Thoracic aorta (tissue), 2 donors: Measurements from ENCODE around the gene C1orf167. TPM values are rescaled to one million over a fixed set of nuclear protein-coding genes. Genes with fewer than 3 reads are reported as not detected.

ENCODE experiments used
- ATAC-seq: fragments of 150-250 bp; one replicate; pipeline ENCODE4 v1.8.0; 2017; ENCODE audit warnings: low read depth; ENCODE audit not compliant: insufficient number of reproducible peaks, low FRiP score
- DNase-seq: peaks from one replicate; pipeline ENCODE4 v3.0.0-alpha.2; 2020; ENCODE audit warnings: low spot score
- H3K27ac ChIP-seq, 2 donors: fragments of 200-600 bp; sonication (generic); 1 replicate in 1 of 2; 2 replicates in 1 of 2; pipeline ENCODE4 v1.5.1; 2016; ENCODE audit warnings: mild to moderate bottlenecking in 2 of 2, moderate library complexity in 2 of 2
- H3K27me3 ChIP-seq: fragments of 200-600 bp; sonication (generic); replicated peaks from 2 replicates; pipeline ENCODE4 v1.6.0; 2016; ENCODE audit warnings: mild to moderate bottlenecking; ENCODE audit not compliant: insufficient read depth
- H3K36me3 ChIP-seq: fragments of 200-600 bp; sonication (generic); one replicate; pipeline ENCODE4 v1.5.1; 2016
- H3K4me1 ChIP-seq, 2 donors: fragments of 200-600 bp; sonication (generic); 1 replicate in 1 of 2; 2 replicates in 1 of 2; pipeline versions ENCODE4 v1.5.1 to v1.6.0; 2016; ENCODE audit warnings: low read depth in 2 of 2, mild to moderate bottlenecking in 1 of 2; ENCODE audit not compliant: control insufficient read depth in 1 of 2
- H3K4me3 ChIP-seq: fragments of 200-600 bp; sonication (generic); 2 replicates; pipeline ENCODE4 v1.5.1; 2016; ENCODE audit warnings: mild to moderate bottlenecking
- H3K9me3 ChIP-seq: fragments of 200-600 bp; sonication (generic); 2 replicates; pipeline ENCODE4 v1.5.1; 2016
- CTCF ChIP-seq: fragments of 200-600 bp; sonication (generic); IDR thresholded peaks from one replicate; pipeline ENCODE4 v1.5.1; 2019; ENCODE audit warnings: antibody characterized with exemption
- total RNA-seq, 2 donors: library from RNA; depleted of rRNA; stranded (reverse); fragments of >200 nt; gene quantifications; one replicate each; pipeline versions ENCODE4 v1.1.0 to v1.2.3, GENCODE V29; 2016

Gene C1orf167
- total RNA-seq, 2 donors from 2014 or later: 4.2 TPM; not detected in 1

GRCh38 chr1:11778336-11778735, 16.3 kb downstream of the C1orf167 start:
- H3K4me1 ChIP-seq: no peaks in the 10 kb centered on the region
- TF ChIP-seq CTCF: no peak
- no peak overlapping the region for H3K27ac ChIP-seq
- H3K9me3 ChIP-seq: no peaks in the 10 kb centered on the region
- H3K27me3 ChIP-seq: no peaks in the 10 kb centered on the region
- ATAC-seq (no peak), DNase-seq (no peak)
- no peak overlapping the region for H3K4me3 ChIP-seq
- no peaks in the 10 kb centered on the region for H3K36me3 ChIP-seq

- Histone ChIP-seq H3K4me1 (no peaks in the 10 kb centered on the region), H3K36me3 (no peaks in the 10 kb centered on the region), H3K4me3 (no peak overlapping the region), H3K27ac (no peak overlapping the region), H3K27me3 (no peaks in the 10 kb centered on the region), H3K9me3 (no peaks in the 10 kb centered on the region)
- TF ChIP-seq CTCF: no peak
- ATAC-seq (no peak), DNase-seq (no peak)
Observed at GRCh38 chr1:11778844-11779623, 17.0 kb downstream of the C1orf167 start.

- no peaks in the 10 kb centered on the region for H3K36me3 ChIP-seq
- H3K9me3 ChIP-seq: no peaks in the 10 kb centered on the region
- H3K27ac ChIP-seq: no peak overlapping the region
- H3K4me3 ChIP-seq: no peak overlapping the region
- H3K4me1 ChIP-seq: peaks cover 0 to 4% of the 10 kb centered on the region in 2 donors
- DNase-seq (no peak), ATAC-seq (no peak)
- TF ChIP-seq CTCF: no peak
- H3K27me3 ChIP-seq: no peaks in the 10 kb centered on the region
Observed at GRCh38 chr1:11779715-11780379, 17.9 kb downstream of the C1orf167 start.

GRCh38 chr1:11780380-11781147, 18.6 kb downstream of the C1orf167 start:
- TF ChIP-seq CTCF: no peak
- DNase-seq (no peak), ATAC-seq (no peak)
- Histone ChIP-seq H3K4me3 (no peak overlapping the region), H3K9me3 (no peaks in the 10 kb centered on the region), H3K36me3 (no peaks in the 10 kb centered on the region), H3K27ac (no peak overlapping the region), H3K4me1 (peaks cover 4 to 11% of the 10 kb centered on the region in 2 donors), H3K27me3 (no peaks in the 10 kb centered on the region)

- no peak for TF ChIP-seq CTCF
- Histone ChIP-seq H3K27ac (no peak overlapping the region), H3K4me1 (peaks cover 4 to 14% of the 10 kb centered on the region in 2 donors), H3K9me3 (no peaks in the 10 kb centered on the region), H3K4me3 (no peak overlapping the region), H3K27me3 (no peaks in the 10 kb centered on the region), H3K36me3 (no peaks in the 10 kb centered on the region)
- no peak for ATAC-seq
- DNase-seq: no peak
Observed at GRCh38 chr1:11781297-11781696, 19.3 kb downstream of the C1orf167 start.
